Measurements from ENCODE around the gene OSBPL5. TPM values are rescaled to one million over a fixed set of nuclear protein-coding genes. Genes with fewer than 3 reads are reported as not detected.

The OSBPL5 gene
- total and polyA plus RNA-seq, 10 donors = 5.1 to 91.2 (median 51.0) TPM

DNA sequence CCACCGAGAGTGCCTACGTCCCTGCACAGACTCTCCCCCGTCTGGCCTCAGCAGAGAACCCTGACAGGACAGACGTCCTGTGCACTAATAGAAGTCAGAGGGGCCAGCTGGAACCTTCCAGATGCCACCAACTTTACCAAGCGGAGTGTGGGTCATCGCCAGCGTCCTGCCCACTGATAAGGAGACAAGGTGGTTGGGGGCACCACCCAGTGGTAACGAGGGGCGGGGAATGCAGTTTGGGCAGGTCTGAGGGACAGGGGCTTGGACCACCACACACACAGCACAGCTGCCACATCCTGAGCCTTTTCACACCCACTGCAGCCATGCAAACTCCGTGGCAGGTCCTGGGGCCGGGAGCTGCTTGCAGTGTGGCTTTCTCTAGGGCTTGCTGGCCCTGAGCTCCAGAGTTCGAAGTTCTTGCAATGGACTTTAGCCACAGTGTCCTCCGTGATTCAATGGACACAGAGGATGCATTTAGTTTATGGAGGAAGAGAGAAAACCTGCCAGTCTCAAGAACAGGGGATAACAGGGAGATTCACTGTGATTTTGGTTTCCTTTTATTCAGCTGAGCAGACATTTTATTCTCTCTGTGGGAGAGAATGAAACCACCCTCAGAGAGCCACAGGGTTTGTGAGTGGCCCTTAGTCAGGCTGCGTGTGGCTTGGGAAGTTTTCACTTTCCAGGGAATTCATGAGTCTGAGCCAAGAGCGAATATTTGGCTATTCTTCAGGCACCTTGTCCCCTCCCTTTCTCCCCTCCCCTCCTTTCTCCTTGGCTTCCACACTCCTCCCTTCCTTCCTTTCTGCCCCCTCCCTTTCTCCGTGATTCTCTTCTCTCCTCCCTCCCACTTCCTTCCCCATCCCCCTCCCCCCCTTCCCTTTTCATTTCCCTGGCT is 40.4 kb upstream of the OSBPL5 start:
- peaks cover 0 to 39% (median 17%) of the 10 kb centered on the region in 6 donors for H3K4me1 ChIP-seq
- peak; percentile 58 for DNase-seq

DNA sequence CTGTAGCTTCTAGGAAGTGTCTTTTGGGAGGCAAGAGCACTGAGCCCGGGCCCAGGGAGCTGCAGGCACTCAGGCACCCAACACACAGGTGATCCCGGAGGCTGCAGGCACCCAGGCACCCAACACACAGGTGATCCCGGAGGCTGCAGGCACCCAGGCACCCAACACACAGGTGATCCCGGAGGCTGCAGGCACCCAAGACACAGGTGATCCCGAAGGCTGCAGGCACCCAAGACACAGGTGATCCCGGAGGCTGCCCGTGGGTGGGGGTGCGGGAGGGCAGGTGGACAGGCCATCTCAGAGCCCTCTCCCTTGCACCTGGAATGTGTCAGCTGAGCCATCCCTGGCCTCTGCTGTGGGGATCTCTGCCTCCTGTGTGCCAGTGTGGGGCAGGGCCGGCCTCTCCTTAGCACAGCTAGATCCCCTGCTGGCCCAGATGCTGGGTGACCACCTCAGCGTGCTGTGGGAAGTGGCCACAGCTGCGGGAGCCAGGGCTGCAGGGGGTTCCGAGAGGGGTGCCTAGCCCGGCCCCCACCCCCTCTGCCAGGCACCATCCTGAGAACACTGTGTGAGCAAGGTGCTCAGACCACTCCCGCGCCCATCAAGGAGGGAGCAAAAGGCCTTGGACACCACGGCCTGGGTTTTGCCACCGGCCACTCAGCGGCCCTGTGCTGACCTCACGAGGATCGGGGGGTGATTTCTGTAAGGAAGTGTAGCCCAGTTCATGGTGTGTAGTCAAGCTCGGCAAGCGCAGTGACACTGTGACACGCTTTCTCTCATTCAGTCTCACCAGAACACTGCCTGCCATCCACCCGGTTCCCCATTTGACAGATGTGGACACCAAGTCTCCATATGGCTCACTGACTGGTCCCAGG is 39.3 kb upstream of the OSBPL5 start:
- Histone ChIP-seq H3K4me1 (peaks cover 0 to 39% (median 17%) of the 10 kb centered on the region in 6 donors), H3K27ac (no peak overlapping the region), H3K9me3 (no peaks in the 10 kb centered on the region), H3K36me3 (no peaks in the 10 kb centered on the region), H3K27me3 (replicated peaks in 1 of 7) (peaks cover 0 to 60% (median 23%) of the 10 kb centered on the region in 7 donors), H3K4me3 (no peak overlapping the region)
- TF ChIP-seq, protein P1, sequence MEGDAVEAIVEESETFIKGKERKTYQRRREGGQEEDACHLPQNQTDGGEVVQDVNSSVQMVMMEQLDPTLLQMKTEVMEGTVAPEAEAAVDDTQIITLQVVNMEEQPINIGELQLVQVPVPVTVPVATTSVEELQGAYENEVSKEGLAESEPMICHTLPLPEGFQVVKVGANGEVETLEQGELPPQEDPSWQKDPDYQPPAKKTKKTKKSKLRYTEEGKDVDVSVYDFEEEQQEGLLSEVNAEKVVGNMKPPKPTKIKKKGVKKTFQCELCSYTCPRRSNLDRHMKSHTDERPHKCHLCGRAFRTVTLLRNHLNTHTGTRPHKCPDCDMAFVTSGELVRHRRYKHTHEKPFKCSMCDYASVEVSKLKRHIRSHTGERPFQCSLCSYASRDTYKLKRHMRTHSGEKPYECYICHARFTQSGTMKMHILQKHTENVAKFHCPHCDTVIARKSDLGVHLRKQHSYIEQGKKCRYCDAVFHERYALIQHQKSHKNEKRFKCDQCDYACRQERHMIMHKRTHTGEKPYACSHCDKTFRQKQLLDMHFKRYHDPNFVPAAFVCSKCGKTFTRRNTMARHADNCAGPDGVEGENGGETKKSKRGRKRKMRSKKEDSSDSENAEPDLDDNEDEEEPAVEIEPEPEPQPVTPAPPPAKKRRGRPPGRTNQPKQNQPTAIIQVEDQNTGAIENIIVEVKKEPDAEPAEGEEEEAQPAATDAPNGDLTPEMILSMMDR (IDR thresholded peaks at IDR 0.05 in 8 of 11, conservative IDR thresholded peaks at IDR 0.05 in 3 of 11) = no peak
- TF ChIP-seq POLR2A (IDR thresholded peaks at IDR 0.05) (no peak), POLR2AphosphoS5 (IDR thresholded peaks at IDR 0.05) (no peak)
- WGBS, 5 donors = 79 to 91% (median 86%) methylated on average over 19 to 24 of the region's 24 CpGs
- intact Hi-C loops (cut with DNase I; ENCODE audit: low total_unique reads) = no loop called here
- peak; percentile 71 for DNase-seq

More for the DNA sequence above, 40.4 kb upstream of the OSBPL5 start:
- peaks cover 0 to 49% (median 23%) of the 10 kb centered on the region in 7 donors for H3K27me3 ChIP-seq (replicated peaks in 1 of 7)
- H3K4me3 ChIP-seq = no peak overlapping the region
- H3K36me3 ChIP-seq = no peaks in the 10 kb centered on the region
- intact Hi-C loops (cut with DNase I; ENCODE audit: low total_unique reads) = no loop called here
- H3K27ac ChIP-seq = no peak overlapping the region
- TF ChIP-seq POLR2A (IDR thresholded peaks at IDR 0.05) (no peak), POLR2AphosphoS5 (IDR thresholded peaks at IDR 0.05) (no peak)
- TF ChIP-seq, protein P1 (IDR thresholded peaks at IDR 0.05 in 8 of 11, conservative IDR thresholded peaks at IDR 0.05 in 3 of 11) = no peak
- H3K9me3 ChIP-seq = peaks cover 0 to 7% (median 3%) of the 10 kb centered on the region in 8 donors
- WGBS, 5 donors = 48 to 67% (median 56%) methylated on average over 15 to 16 of the region's 16 CpGs

DNA sequence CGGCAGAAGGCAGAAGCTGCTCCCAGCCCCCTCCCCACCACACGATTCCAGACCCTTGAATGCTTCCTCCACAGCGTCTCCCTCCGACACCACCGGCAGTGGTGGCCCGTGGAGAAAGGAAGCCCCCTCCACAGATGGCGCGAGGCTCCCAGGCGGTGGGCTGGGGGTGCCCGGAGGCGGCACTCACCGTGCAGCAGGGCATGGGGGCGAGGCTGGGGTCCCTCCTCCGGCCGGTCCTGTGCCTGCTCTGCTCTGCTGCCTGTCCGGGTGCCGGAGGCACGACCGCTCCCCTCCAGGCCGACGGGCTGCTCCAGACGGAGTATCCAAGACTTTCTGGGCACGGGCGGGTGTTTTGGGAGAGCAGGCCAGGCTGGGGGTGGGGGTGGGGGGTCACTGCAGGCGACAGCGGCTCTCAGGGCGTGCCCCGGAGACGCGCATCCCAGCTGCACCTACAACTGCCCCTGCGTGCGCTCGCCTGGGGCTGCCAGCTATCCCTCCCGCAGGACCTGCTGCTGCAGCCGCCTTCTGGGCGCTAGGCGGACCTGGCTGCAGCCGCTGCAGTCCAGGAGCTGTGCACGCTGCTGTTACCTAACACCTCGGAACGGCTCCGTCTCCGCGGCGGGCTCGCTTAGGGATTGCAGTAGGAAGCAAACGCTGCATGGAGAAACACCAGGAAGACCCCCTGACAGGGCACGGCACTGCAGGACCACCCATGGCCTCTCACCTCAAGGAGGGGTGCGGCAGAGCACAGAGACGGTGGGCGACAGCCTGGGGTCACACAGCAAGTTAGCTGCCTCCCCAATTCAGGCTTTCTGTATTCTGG is 38.3 kb upstream of the OSBPL5 start:
- no peaks in the 10 kb centered on the region for H3K9me3 ChIP-seq
- 5 to 17% (median 8%) methylated on average over 22 to 51 of the region's 51 CpGs for WGBS, 5 donors
- peaks cover 0 to 39% (median 17%) of the 10 kb centered on the region in 6 donors for H3K4me1 ChIP-seq
- peaks cover 0 to 68% (median 23%) of the 10 kb centered on the region in 7 donors for H3K27me3 ChIP-seq (replicated peaks in 1 of 7)
- H3K27ac ChIP-seq = no peak overlapping the region
- intact Hi-C loops (cut with DNase I; ENCODE audit: low total_unique reads) = no loop called here
- DNase-seq = peak; percentile 63
- H3K36me3 ChIP-seq = no peaks in the 10 kb centered on the region
- H3K4me3 ChIP-seq = no peak overlapping the region
- TF ChIP-seq POLR2AphosphoS5 (IDR thresholded peaks at IDR 0.05) (no peak), POLR2A (IDR thresholded peaks at IDR 0.05) (no peak)
- TF ChIP-seq, protein P1 (IDR thresholded peaks at IDR 0.05 in 8 of 11, conservative IDR thresholded peaks at IDR 0.05 in 3 of 11) = no peak
